OCI-LY3 (cell line): Measurements from ENCODE around the gene WNT7A.

Experiments used
- CTCF ChIP-seq: fragments of 200-600, 300-600 bp; sonication (generic); IDR thresholded peaks from 2 replicates; pipeline ENCODE4 v1.5.1; 2014; ENCODE audit warnings: antibody characterized with exemption, low read length, low read depth
- EZH2phosphoT487 ChIP-seq: fragments of 200-600 bp; shearing (Covaris generic); IDR thresholded peaks from 2 replicates; pipeline ENCODE4 v1.6.1; 2018; ENCODE audit warnings: antibody characterized with exemption, mixed run types, low read depth

GRCh38 chr3:13812034-13812471 lies 67.8 kb downstream of the WNT7A start:
- TF ChIP-seq CTCF (no peak), EZH2phosphoT487 (no peak)
